Suppressor macrophage (primary cell): ENCODE data around the gene CRYBG1.
"Not testable (repeated sequence)": the region's sequence is repeated elsewhere in the genome, so short reads cannot be mapped to it uniquely, and the experiment has no call there.

Source experiments
- DNase-seq, 4 experiments: peaks; one replicate each; pipeline ENCODE4 v3.0.0-alpha.2; 2020 to 2022

Gene CRYBG1

GRCh38 chr6:106553440-106553839 is 192.9 kb downstream of the CRYBG1 start:
- no peak for DNase-seq

DNA sequence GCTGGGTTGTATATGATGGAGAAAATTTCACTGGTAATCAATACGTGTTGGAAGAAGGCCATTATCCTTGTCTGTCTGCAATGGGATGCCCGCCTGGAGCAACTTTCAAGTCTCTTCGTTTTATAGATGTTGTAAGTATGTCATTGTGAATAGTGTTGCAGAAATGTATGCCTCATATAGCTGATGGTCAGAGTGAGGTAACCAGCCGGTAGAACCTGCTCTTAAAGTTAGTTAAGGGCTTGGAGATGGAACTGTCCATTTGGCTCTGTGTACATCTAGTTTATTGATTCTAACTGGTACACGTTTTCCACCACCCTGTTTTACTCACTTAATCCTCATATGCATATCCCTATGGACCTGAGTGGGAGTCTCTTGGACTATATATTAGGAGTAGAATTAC is 195.2 kb downstream of the CRYBG1 start:
- no peak for DNase-seq

DNA sequence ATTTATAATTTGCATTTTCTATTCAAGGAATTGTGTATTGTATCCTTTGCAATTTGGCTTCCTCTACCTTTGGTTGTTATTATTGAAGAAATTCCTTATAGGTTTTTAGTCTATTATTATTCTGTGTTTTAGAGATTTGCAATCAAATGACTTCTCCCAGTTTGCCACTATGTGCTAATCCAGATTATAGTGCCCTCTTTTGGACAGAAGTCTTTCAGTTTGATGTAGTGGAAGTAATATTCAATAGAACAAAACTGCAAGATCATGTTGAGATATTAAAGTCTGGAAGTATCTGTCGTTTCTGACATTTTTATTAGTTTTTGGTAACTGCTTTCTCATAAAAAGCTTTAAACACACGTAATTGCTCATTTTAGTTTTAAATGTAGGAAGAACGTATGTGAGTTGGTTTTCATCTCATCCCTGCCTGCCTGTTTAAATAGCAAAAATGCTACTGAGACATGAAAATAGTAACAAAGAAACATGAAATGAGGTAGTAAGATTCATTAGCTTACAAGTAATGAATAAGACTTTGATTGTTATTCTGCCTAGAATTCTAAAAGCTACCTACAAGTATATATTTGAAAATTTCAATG is 195.9 kb downstream of the CRYBG1 start:
- DNase-seq: peak in 2 of 4 experiments; percentile 45 to 71

GRCh38 chr6:106557837-106558236 is 197.3 kb downstream of the CRYBG1 start:
- peak; percentile 52 to 84 (median 75) for DNase-seq

DNA sequence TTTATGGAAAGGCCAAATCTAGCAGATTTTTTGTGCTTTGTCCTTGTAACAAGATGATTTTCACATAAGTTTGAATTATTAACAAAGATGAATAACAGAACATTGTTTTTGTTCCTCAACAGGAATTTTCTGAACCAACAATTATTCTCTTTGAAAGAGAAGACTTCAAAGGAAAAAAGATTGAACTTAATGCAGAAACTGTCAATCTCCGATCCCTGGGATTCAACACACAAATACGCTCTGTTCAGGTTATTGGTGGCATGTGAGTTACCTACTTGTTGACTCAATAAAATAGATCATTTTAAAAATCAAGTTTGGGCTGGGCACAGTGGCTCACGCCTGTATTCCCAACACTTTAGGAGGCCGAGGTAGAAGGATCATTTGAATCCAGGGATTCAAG is 197.8 kb downstream of the CRYBG1 start:
- no peak for DNase-seq

DNA sequence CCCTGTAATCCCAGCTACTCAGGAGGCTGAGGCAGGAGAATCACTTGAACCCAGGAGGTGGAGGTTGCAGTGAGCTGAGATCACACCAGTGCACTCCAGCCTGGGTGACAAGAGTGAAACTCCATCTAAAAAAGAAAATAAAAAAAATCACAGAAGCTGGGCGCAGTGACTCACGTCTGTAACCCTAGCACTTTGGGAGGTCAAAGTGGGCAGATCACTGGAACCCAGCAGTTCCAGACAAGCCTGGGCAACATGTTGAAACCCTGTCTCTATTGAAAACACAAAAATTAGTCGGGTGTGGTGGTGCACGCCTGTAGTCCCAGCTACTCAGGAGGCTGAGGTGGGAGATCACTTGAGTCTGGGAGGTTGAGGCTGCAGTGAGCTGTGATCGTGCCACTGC is 199.1 kb downstream of the CRYBG1 start:
- DNase-seq: not testable (repeated sequence)

- DNase-seq: peak in 3 of 4 experiments; percentile 42 to 64 (median 59)
These were observed 200.6 kb downstream of the CRYBG1 start for GRCh38 chr6:106560996-106561685.

- peak; percentile 36 to 76 (median 66) for DNase-seq
These were observed 201.3 kb downstream of the CRYBG1 start for GRCh38 chr6:106561686-106562405.

DNA sequence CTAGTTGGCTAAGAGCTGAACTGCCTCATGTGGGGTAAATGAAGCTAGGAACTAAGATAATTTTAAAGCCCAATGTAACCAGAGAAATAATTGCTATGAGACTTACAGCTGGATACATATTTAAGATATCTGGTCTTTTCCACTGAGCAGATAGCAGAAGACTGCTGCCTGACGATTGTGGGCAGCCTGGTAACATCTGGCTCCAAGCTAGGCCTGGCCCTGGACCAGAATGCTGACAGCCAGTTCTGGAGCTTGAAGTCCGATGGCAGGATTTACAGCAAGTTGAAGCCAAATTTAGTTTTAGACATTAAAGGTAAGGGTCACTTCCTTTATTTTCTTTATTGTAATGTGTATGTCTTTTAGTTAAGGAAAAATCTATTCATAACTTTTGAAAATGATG is 203.1 kb downstream of the CRYBG1 start:
- no peak for DNase-seq

DNA sequence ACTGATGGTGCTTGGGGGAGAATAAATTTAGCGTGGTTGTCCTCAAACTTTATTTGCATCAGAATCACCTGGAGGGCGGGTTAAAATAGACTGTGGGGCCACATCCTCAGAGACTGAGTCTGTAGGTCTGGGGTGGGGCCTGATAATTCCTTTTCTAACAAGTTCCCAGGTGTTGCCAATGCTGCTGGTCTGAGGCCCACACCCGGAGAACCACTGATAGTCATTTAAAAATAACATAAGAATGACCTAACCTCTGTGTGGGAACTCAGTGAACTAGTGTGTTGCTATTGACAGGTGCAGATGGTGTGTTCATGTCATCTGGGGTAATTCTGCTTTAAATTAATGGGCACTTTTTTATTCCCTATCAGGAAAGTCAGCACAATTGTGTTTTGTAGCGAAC is 204.0 kb downstream of the CRYBG1 start:
- no peak for DNase-seq

GRCh38 chr6:106568530-106568929 is 208.0 kb downstream of the CRYBG1 start:
- DNase-seq: peak in 2 of 4 experiments; percentile 44 to 45

GRCh38 chr6:106569428-106569827 is 208.9 kb downstream of the CRYBG1 start:
- no peak for DNase-seq

- peak in 3 of 4 experiments; percentile 30 to 48 (median 40) for DNase-seq
These were observed 211.9 kb downstream of the CRYBG1 start for GRCh38 chr6:106572436-106572835.

- DNase-seq: peak; percentile 59 to 87 (median 73)
These were observed 212.5 kb downstream of the CRYBG1 start for GRCh38 chr6:106572875-106573585.

GRCh38 chr6:106574741-106575458 is 214.4 kb downstream of the CRYBG1 start:
- DNase-seq: peak; percentile 71 to 86 (median 81)

- DNase-seq: no peak
These were observed 218.8 kb downstream of the CRYBG1 start for GRCh38 chr6:106579281-106579680.

DNA sequence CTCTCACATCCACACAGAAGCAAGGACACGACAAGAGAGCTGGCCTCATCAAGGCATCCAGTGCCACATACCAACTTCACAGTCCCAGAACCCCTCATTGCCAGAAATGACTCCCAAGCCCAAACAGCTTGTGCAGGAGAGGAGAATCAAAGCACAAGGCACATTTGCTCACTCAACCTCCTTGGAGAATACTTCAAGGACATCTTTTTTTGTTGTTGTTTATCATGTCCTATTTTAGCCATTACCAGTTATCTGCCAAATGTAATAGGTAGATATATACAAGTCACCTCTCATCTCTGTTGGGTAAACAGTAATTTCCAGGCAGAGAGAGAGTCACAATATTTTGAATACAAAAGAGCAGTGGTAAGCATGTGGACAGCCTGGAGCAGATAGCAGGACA is 221.0 kb downstream of the CRYBG1 start:
- DNase-seq: no peak

GRCh38 chr6:106586815-106587415 is 226.4 kb downstream of the CRYBG1 start:
- DNase-seq: no peak

GRCh38 chr6:106588937-106589336 is 228.4 kb downstream of the CRYBG1 start:
- DNase-seq: not testable (repeated sequence)

DNA sequence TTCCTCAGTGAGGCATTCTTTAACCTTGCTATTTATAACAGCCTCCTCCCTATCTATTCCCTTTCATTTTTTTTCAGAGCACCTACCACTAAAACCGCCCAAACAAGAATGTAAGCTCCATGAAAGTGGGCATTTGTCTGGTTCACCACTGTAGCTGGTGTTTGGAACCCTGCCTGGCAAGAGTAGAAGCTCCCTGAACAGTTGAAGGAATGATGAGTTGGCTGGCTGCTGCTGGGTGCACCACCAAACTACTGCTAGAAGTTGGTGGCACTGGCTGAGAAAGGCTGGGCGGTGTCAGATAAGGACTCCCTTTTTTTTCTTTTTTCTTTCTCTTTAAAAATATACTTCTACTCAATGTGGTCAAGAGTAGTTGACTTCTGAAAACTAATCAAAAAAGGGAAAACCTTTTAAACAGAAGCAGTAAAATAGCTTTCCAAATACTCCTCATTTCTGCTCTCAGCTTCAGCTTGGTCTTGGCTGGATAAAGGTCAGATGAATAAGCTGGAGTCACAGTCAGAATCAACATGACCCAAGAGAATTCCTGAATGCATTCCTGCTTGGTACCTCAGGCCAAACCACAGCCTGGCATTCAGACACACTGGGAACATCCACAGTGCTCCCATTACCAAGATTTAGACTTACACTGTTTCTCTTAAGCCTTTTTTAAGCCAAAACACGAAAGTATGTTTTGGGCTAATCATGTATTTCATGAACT is 230.8 kb downstream of the CRYBG1 start:
- DNase-seq: peak in 1 of 4 experiments; percentile 24

GRCh38 chr6:106599440-106599839 is 238.9 kb downstream of the CRYBG1 start:
- DNase-seq: no peak
